Measurements from ENCODE around the gene XAB2.
"Not testable (repeated sequence)": the region's sequence is repeated elsewhere in the genome, so short reads cannot be mapped to it uniquely, and the experiment has no call there.

The XAB2 gene

GRCh38 chr19:7661744-7662538 lies 32.6 kb upstream of the XAB2 start:
- TF ChIP-seq ZNF274 (IDR thresholded peaks at IDR 0.05; ENCODE audit: low read depth, low read length) = no peak

GRCh38 chr19:7658219-7658686 lies 28.9 kb upstream of the XAB2 start:
- H3K4me3 ChIP-seq (ENCODE audit: low read length) = peak overlapping the region; percentile 1; the same call in 1 of the 2 replicates
- TF ChIP-seq ZNF274 (IDR thresholded peaks at IDR 0.05; ENCODE audit: low read depth, low read length) = no peak

More at GRCh38 chr19:7661744-7662538, 32.6 kb upstream of the XAB2 start:
- H3K4me3 ChIP-seq (ENCODE audit: low read length) = no peak overlapping the region

- no peak for TF ChIP-seq ZNF274 (IDR thresholded peaks at IDR 0.05; ENCODE audit: low read depth, low read length)
- no peak overlapping the region for H3K4me3 ChIP-seq (ENCODE audit: low read length)
Observed at GRCh38 chr19:7657131-7657751, 27.9 kb upstream of the XAB2 start.

- no peak for TF ChIP-seq ZNF274 (IDR thresholded peaks at IDR 0.05; ENCODE audit: low read depth, low read length)
- H3K4me3 ChIP-seq (ENCODE audit: low read length) = no peak overlapping the region
Observed at GRCh38 chr19:7655581-7655980, 26.2 kb upstream of the XAB2 start.

GRCh38 chr19:7654401-7654800 lies 25.1 kb upstream of the XAB2 start:
- TF ChIP-seq ZNF274 (IDR thresholded peaks at IDR 0.05; ENCODE audit: low read depth, low read length) = no peak
- no peak overlapping the region for H3K4me3 ChIP-seq (ENCODE audit: low read length)

- TF ChIP-seq ZNF274 (IDR thresholded peaks at IDR 0.05; ENCODE audit: low read depth, low read length) = no peak
- peak overlapping the region; percentile 21; the same call in 1 of the 2 replicates for H3K4me3 ChIP-seq (ENCODE audit: low read length)
Observed at GRCh38 chr19:7652061-7652641, 22.8 kb upstream of the XAB2 start.

GRCh38 chr19:7650148-7650547 lies 20.8 kb upstream of the XAB2 start:
- TF ChIP-seq ZNF274 (IDR thresholded peaks at IDR 0.05; ENCODE audit: low read depth, low read length) = no peak
- no peak overlapping the region for H3K4me3 ChIP-seq (ENCODE audit: low read length)

- TF ChIP-seq ZNF274 (IDR thresholded peaks at IDR 0.05; ENCODE audit: low read depth, low read length) = no peak
- H3K4me3 ChIP-seq (ENCODE audit: low read length) = no peak overlapping the region
Observed at GRCh38 chr19:7648265-7649014, 19.1 kb upstream of the XAB2 start.

- TF ChIP-seq ZNF274 (IDR thresholded peaks at IDR 0.05; ENCODE audit: low read depth, low read length) = no peak
- no peak overlapping the region for H3K4me3 ChIP-seq (ENCODE audit: low read length)
Observed at GRCh38 chr19:7647156-7647555, 17.8 kb upstream of the XAB2 start.

- H3K4me3 ChIP-seq (ENCODE audit: low read length) = no peak overlapping the region
- no peak for TF ChIP-seq ZNF274 (IDR thresholded peaks at IDR 0.05; ENCODE audit: low read depth, low read length)
Observed at GRCh38 chr19:7646426-7646700, 17.0 kb upstream of the XAB2 start.

GRCh38 chr19:7645656-7646425 lies 16.5 kb upstream of the XAB2 start:
- no peak for TF ChIP-seq ZNF274 (IDR thresholded peaks at IDR 0.05; ENCODE audit: low read depth, low read length)
- H3K4me3 ChIP-seq (ENCODE audit: low read length) = no peak overlapping the region

GRCh38 chr19:7645163-7645562 lies 15.8 kb upstream of the XAB2 start:
- no peak for TF ChIP-seq ZNF274 (IDR thresholded peaks at IDR 0.05; ENCODE audit: low read depth, low read length)
- no peak overlapping the region for H3K4me3 ChIP-seq (ENCODE audit: low read length)

GRCh38 chr19:7644550-7644877 lies 15.2 kb upstream of the XAB2 start:
- no peak overlapping the region for H3K4me3 ChIP-seq (ENCODE audit: low read length)
- no peak for TF ChIP-seq ZNF274 (IDR thresholded peaks at IDR 0.05; ENCODE audit: low read depth, low read length)

- not testable (repeated sequence) for H3K4me3 ChIP-seq (ENCODE audit: low read length)
Observed at GRCh38 chr19:7643629-7644549, 14.5 kb upstream of the XAB2 start.
